Hindlimb muscle (tissue), 1 donor: ENCODE results near the gene FAM171A1. TPM values are rescaled to one million over a fixed set of nuclear protein-coding genes. Genes with fewer than 3 reads are reported as not detected.
"Not testable (repeated sequence)": the region's sequence is repeated elsewhere in the genome, so short reads cannot be mapped to it uniquely, and the experiment has no call there.

ENCODE experiments used
- DNase-seq: peaks from one replicate; pipeline ENCODE4 v3.0.0-alpha.2; 2013
- polyA plus RNA-seq: library from polyadenylated mRNA; unstranded; fragments of 120-200 nt; gene quantifications from one replicate; pipeline ENCODE4 v1.2.1, GENCODE V29; 2013; ENCODE audit not compliant: insufficient read length

Gene FAM171A1
- 28.8 TPM for polyA plus RNA-seq

DNA sequence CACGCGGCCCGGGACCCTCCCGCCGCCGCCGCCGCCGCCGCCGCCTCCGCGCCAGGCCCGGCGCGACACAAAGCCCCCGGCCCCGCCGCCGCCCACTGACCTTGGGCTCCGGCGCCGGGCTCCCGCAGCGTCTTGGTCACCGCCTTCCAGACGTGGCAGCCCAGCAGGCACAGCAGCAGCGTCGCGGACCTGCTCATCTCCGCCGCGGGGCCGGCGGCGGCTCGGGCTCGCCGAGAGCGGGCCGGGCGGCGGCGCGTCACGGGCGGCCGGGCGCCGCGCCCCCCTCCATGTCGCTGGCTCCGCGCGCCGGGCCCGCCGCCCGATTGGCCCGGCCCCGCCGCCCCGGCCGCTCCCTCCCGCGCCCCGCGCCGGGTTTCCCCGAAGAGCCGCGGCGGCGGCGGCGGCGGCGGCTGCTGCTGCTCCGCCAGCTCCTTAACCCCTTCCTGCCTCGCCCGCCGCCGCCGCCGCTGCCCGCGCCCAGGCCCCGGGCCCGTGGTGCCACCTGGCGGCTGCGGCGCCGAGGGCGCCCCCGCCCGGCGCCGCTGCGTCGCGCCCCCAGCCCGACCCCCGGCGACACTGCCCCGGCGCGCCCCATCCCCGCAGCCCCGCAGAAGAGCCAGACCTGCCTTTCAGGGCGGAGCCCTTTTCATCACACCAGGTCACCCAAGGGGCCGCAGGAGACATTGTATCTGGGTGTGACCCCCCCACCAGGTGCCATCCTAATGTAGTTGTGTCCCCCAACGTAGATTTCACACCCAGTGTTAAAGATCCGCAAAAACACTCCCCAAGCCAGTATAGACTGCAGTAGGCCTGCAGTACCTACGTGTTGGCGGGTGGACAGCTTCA, at the start of gene FAM171A1:
Gene FAM171A1, minus strand, starts transcription at position 434 of the 846 bp plus-strand sequence. Its CDS starts 237 bp downstream, at position 197.
- DNase-seq = peak; percentile 62

DNA sequence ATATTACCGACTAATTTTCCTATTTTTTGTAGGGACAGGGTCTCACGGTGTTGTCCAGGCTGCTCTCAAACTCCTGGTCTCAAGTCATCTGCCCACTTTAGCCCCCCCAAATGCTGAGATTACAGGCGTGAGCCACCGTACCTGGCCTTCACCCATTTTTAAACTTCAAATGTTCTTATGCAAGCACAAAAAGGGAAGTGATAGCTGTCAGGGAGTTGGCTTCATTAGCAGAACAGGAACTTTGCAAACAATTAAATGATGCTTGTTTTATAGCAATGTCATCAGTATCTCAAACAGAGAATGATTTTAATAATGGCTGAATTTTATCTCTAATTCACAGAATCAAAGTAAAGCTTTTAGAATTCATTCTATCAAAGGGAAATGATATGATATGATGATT, 49.8 kb upstream of the FAM171A1 start:
- DNase-seq = no peak

DNA sequence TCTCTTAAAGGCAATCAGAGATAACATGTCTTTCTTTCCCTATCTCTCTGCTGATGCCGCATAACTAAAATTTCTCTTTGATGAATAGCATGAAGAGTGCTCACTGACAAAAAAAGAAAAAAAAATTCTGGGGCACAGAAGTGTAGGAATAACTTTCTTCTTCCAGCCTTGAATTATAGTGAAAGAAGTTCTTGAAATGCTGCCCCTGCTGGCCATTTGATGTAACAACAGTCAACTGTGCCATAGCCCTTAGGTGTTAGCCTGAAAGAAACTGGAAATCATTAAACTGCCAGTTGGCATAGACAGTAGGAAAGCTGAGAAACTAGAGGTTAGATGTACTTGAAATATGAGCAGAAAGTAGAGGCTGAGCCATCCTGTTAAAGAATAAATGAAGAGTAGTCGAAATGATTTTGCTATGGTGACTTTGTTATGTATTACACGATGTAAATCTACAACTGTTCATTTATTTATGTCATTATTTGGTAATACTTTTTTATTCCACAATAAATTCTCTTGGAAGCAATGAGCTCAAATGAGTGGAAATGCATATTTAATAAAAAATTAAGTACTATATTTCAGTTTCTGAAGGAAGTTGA, 48.3 kb upstream of the FAM171A1 start:
- peak; percentile 54 for DNase-seq

DNA sequence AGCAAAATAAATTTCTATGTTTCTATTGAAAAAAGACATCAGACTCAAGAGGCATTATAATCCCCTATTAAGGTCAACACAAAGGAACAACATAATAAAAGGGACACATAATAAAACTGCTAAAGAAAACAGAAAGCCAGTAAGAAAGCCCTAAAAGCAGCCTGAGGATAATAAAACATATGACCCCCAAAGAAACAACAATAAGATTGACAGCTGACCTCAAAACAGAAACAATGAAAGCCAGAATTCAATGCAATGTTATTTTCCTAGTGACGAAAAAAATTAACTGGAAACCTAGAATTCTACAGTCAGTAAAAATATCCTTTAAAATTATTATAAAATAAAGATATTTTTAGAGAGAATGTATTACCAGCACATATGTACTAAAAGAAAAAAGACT, 44.9 kb upstream of the FAM171A1 start:
- no peak for DNase-seq

DNA sequence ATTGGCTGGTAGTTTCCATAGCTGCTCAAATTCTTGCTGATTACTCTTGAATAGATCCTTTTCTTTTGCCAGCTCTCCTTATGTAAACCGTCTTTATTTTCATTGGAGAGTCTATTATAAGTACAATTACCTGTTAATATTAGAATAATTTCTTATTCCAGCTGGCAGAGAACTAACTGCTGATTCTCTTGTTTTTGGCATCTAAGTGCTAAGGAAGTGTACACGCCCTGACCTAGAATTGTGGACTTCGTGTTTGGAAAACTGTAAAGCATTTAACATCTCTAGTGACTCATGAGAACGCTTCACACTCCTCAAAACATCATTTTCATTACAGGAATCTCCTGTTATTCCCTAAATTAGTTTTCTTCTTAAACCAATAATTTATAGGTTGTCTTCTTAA, 39.9 kb upstream of the FAM171A1 start:
- DNase-seq = no peak

DNA sequence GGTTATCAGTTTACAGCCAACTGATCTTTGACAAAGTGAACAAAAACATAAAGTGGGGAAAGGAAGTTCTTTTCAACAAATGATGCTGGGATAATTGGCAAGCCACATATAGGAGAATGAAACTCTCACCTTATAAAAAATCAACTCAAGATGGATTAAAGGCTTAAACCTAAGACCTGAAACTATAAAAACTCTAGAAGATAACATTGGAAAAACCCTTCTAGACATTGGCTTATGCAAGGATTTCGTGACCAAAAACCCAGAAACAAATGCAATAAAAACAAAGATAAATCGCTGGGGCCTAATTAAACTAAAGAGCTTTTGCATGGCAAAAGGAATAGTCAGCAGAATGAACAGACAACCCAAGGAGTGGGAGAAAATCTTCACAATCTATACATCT, 38.3 kb upstream of the FAM171A1 start:
- DNase-seq = not testable (repeated sequence)

DNA sequence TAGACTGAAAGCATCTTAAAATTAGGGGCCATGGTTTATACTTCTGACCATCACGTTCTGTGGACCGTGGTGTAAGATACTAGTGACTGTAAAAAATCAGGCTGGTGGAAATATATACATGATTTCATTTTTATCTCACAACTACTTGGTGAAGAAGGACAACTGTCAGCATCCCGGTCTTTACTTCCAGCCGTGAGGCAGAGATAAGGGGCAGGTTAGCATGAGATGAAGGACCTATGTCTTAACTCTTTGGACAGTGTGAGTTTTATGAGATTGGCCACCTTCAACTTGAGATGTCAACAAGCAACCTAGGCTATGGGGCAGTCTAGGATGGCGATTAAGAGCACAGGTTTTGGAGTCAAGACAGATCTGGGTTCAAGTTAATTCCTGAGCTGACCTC, 37.5 kb upstream of the FAM171A1 start:
- no peak for DNase-seq

DNA sequence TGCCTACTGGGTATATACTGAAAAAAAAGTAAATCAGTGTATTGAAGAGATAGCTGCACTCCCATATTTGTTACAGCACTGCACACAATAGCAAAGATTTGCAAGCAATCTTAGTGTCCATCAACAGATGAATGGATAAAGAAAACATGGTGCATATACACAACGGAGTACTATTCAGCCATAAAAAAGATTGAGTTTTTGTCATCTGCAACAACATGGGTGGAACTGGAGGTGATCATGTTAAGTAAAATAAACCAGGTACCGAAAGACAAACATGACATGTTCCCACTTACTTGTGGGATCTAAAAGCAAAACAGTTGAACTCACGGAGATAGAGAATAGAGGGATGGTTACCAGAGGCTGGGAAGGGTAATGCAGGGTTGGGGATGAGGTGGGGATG, 34.2 kb upstream of the FAM171A1 start:
- no peak for DNase-seq

DNA sequence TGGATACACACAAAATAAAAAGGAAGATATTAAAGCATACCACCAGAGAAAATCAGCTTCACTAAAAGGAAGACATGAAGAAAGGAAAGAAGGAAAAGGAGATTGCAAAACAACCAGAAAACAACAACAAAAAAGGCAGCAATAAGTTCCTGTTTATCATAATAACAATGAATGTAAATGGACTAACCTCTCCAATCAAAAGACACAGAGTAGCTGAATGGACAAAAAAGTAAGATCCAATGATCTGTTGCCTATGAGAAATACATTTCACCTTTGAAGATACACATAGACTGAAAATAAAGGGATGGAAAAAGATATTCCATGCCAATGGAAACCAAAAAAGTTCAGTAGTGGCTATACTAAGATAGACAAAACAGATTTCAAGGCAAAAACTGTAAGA, 30.3 kb upstream of the FAM171A1 start:
- no peak for DNase-seq

DNA sequence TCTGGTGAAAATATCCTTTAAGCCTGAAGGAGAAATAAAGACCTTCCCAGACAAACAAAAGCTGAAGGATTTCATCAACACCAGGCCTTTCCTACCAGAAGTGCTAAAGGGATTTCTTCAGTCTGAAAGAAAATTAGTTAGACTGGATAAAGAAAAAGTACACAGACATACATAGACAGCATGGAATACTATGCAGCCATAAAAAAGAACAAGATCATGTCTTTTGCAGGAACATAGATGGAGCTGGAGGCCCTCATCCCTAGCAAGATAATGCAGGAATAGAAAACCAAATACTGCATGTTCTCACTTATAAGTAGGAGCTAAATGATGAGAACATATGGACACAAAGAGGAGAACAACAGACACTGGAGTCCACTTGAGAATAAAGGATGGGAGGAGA, 29.4 kb upstream of the FAM171A1 start:
- DNase-seq = not testable (repeated sequence)

DNA sequence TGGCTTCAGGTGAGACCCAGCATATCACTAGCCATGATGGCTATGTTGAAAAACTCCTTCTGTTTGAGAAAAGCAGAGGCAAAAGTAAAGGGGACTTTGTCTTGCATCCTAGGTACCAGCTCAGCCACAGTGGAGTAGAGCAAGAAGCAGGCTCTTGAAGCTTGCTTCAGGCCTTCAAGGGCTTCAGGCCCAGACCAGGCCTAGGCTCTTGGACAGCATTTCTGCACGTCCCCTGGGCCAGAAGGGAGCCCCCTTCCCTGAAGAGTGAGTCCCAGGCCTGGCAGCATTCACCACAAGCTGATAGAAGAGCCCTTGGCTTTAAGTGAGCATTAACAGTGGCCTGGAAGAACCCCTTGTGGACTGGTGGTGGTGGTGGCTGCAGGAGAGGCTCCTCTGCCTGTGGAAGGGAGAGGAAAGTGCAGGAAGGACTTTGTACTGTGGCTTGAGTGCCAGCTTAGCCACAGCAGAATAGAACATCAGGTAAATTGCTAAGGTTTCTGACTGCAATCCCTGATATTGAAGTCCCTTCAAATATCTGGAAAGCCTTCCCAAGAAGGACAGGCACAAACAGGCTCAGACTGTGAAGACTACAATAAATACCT, 28.1 kb upstream of the FAM171A1 start:
- no peak for DNase-seq

DNA sequence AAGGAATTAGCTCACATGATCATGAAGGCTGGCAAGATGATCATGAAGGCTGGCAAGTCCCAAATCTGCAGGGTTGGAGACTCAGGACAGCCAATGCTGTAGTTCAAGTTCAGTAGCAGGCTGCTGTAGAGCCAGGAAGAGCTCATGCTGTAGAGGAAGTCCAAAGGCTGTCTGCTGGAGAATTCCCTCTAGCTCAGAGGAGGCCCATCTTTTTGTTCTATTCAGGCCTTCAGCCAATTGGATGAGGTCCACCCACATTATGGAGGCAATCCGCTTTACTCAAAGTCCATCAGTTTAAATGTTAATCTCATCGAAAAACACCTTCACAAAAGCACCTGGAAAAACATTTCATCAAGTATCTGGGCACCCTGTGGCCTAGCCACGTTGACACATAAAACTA, 24.8 kb upstream of the FAM171A1 start:
- DNase-seq = peak; percentile 40

DNA sequence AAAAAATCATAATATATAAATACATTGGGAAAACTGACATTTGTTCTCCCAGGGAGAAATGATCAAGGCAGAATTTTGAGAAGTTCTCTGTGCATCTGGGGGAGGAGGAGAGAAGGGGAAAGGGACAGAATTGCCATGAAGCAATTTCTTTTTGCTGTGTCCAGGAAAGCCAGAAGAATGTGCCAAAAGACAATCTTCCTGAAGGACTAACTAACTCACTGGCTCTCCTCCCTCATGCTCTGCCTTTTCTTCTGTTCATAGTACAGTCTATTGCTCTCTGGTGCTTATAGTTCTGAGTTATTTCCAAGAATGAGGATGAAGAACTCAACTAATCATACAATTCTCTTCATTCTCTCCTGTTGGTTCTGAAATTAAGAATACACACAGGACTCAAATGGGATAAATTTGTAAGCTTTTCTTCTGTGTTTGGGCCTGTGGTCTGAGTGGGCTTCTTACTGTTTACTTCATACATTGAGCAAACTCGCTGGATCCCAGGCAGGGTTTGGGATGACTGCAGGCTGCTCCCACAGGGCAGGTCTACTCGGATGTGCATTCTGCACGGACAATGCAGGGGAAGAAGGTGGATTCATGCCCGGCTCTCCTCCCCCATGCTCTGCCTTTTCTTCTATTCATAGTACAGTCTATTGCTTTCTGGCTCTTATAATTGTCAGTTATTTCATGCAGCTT, 22.2 kb upstream of the FAM171A1 start:
- peak; percentile 52 for DNase-seq

DNA sequence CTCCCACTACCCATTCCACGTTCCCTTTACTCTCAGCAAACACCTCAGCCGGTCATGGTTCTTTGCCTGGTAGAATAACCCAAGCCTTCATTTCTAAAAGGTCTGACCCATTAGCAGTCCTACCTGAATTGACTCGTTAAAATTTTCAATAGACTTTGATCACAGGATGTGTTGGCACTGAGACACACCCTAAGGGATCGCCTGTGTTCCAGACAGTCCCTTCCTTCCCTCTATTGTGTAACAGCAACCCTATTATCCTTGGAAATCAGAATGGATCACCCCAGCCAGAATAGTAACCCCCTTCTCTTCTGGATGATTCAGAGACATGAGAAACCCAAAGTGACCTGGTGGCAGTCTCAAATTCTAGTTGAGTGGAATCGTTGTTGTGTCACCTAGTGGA, 20.4 kb upstream of the FAM171A1 start:
- DNase-seq = no peak

DNA sequence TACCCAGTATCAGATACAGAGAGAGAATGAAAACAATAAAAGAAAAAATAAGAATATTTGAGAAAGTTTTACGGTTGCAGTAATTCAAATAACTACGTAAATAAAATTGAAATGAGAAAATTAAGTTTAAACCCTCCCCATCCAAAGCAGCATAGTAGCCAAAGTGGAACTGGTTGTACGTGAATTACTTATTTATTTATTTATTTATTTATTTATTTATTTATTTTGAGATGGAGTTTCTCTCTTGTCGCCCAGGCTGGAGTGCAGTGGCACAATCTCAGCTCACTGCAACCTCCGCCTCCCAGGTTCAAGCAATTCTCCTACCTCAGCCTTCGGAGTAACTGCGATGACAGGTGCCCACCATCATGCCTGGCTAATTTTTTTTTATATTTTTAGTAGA, 17.1 kb upstream of the FAM171A1 start:
- not testable (repeated sequence) for DNase-seq

DNA sequence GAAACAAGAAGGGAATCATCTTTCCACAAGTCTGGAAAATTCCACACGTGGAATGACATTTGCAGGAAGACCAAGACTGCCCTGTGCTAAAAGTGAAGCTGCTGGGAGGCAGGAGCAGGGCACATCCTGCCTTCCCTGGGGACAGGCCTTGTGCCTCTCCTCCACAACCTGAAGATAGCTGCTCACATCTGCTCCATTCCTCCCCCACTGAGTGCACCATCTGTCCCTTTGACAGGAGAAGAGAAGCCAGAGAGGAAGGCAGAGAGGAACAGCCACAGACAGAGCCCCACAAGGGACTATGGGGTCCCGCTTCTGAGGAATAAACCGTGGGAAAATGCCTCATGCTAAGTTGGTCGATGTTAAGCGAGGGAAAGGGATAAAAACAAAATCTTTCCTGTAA, 15.9 kb upstream of the FAM171A1 start:
- no peak for DNase-seq

DNA sequence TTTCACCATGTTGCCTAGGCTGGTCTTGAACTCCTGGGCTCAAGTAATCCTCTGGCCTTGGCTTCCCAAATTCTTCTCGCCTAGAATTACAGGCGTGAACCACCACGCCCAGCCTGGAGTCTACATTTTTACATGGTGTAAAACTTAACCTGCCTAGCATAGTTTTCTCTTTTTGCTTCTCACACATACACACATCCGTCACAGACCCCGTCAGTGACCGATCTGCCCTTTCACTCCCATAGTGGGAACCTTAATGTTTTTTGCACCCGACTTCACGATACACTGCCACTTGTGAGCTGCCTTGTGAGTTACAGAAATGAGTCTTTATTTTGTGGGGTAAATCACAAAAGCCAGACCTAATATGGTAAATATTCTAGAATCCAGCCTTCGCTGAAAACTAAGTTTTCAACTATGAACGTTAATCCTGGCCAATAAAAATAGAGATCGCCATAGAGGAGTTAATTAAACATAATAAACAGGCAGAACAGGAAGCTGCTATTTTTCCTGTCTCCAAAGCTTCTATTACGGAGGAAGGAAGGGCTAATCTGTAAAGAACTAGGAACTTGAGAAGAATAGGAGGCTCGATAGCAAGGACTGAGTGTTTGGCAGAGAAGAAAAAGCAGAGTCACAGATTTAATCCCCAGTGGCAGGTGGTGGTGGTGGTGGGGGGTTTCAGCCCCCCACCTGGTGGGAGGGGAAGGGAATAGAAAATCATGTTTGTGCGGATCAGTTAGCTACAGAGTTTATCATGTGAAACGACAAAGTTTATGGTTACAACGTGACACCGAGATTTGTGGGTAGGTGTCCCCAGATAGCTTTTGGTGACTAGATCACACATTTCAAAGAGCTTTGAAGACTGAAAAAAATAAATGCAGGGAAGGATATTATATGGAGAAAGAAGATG, 14.7 kb upstream of the FAM171A1 start:
- no peak for DNase-seq

DNA sequence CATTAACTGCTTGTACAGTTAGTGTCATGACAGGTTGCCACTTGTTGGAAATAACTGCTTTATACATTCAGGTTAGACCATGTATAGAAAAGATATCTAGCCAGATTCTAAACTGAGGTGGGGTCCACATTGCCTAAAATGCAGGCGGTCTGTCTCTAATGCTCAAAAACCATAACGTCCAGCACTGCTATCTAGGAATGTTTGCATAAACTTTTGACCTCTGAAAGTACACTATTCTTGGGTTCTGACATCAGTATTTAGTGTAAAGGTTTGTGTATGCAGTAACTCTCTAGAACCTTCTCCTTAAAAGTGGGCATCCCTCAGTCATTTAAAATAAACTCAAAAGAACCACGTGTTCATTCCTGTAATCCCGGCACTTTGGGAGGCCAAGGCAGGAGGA, 10.3 kb upstream of the FAM171A1 start:
- no peak for DNase-seq

DNA sequence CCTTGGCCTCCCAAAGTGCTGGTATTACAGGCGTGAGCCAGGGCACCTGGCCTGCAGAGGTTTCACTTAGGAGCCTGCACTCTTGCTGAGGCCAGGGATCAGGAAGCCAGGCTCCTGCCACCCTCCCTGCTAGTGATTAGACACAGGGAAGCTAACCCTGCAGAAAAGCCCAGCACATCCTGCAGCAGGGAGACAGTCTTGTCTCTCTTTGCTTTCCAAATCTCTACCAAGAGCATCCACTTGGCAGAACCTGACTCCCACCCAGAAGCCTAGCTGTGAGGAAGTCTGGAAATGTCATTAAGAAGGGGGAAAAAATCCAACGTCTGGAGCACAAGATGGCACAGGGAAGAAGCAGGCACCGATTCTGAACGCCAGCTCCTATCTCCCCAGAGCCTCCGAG, 8.0 kb upstream of the FAM171A1 start:
- DNase-seq = no peak

DNA sequence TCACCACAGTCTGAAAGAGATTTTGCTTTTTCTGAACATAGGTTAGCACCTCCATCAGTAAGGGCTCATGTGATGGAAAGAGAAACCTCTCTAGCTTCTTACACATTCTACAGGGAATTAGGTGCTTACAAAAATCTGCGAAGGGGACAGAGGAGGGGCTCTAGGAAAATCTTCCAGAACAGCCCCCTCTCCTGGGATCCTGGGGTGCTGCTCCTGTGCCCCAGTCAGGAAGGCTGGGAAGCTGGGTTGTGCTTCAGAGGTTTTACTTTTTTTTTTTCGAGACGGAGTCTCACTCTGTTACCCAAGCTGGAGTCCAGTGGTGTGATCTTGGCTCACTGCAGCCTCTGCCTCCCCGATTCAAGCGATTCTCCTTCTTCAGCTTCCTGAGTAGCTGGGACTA, 7.5 kb upstream of the FAM171A1 start:
- no peak for DNase-seq

DNA sequence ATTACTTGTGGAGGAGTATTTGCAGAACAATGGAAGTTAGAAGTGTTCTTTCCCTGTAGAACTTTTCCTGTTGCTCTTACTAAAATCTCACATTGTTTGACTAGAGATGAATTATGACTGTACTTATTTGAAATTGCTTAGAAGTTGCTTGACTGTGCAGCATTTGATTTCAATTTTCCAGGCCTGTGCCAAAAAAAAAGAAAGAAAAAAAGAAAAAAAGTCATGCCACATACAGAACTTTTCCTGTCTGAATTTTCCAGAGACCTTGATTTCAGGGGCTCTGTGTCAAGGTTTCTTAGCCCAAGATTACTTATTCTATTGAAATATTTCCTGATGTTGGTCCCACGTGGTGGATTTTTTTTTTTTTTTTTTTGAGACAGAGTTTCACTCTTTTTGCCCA, 3.5 kb upstream of the FAM171A1 start:
- DNase-seq = no peak

DNA sequence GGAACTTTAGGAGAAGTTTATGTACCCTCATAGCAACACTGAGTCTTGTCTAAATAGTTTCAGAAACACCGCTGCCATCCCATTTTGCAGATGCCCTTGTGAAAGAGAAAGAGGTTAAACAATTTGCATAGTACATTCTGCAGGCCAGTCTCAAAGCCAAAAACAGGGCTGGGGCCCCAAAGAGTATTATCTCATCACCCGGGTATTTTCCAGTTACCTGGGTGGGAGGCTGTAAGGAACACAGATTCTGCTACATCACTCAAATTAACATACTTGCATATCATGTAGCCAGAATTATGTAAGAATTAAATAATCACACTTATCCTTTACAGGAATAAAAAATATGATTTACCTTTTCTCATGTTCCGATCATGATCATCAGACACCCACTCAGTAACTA, 3.1 kb upstream of the FAM171A1 start:
- DNase-seq = no peak
